Right renal pelvis (tissue), 4 donors: ENCODE measurements around the gene HSD11B1. TPM values are rescaled to one million over a fixed set of nuclear protein-coding genes. Genes with fewer than 3 reads are reported as not detected.
A peak's percentile ranks its signal among the peaks of the same experiment; 100 is the strongest.

ENCODE experiments used
- DNase-seq, 4 donors: peaks; one replicate each; pipeline ENCODE4 v3.0.0-alpha.2; 2013; ENCODE audit warnings: low read depth in 4 of 4, low spot score in 3 of 4, missing footprints in 1 of 4
- polyA plus RNA-seq, 4 donors: library from polyadenylated mRNA; unstranded; fragments of 120-200 nt; gene quantifications; one replicate each; pipeline ENCODE4 v1.2.1, GENCODE V29; 2013; ENCODE audit not compliant: insufficient read length in 4 of 4

The HSD11B1 gene
- polyA plus RNA-seq, 4 donors = 0.27 to 0.46 (median 0.34) TPM

GRCh38 chr1:209723756-209724693 is 19.4 kb downstream of the HSD11B1 start:
- no peak for DNase-seq

- DNase-seq = no peak
These were observed 22.6 kb downstream of the HSD11B1 start for GRCh38 chr1:209727286-209727685.

- no peak for DNase-seq
These were observed 23.1 kb downstream of the HSD11B1 start for GRCh38 chr1:209727785-209728184.

GRCh38 chr1:209728466-209728865 is 23.8 kb downstream of the HSD11B1 start:
- no peak for DNase-seq

- no peak for DNase-seq
These were observed 24.8 kb downstream of the HSD11B1 start for GRCh38 chr1:209729436-209729835.

- no peak for DNase-seq
These were observed 28.1 kb downstream of the HSD11B1 start for GRCh38 chr1:209732725-209733124.

GRCh38 chr1:209733409-209734192 is 29.0 kb downstream of the HSD11B1 start:
- no peak for DNase-seq

GRCh38 chr1:209736490-209737117 is 32.0 kb downstream of the HSD11B1 start:
- DNase-seq = no peak

- DNase-seq = no peak
These were observed 32.5 kb downstream of the HSD11B1 start for GRCh38 chr1:209737118-209737505.

GRCh38 chr1:209738270-209738669 is 33.6 kb downstream of the HSD11B1 start:
- DNase-seq = no peak

GRCh38 chr1:209741193-209741592 is 36.5 kb downstream of the HSD11B1 start:
- DNase-seq = no peak

GRCh38 chr1:209741889-209742288 is 37.2 kb downstream of the HSD11B1 start:
- no peak for DNase-seq

- no peak for DNase-seq
These were observed 37.9 kb downstream of the HSD11B1 start for GRCh38 chr1:209742409-209743144.

- DNase-seq = no peak
These were observed 38.5 kb downstream of the HSD11B1 start for GRCh38 chr1:209743145-209743482.

GRCh38 chr1:209746451-209747165 is 42.0 kb downstream of the HSD11B1 start:
- DNase-seq = no peak

- peak; percentile 60 to 71 (median 70) for DNase-seq
These were observed 43.1 kb downstream of the HSD11B1 start for GRCh38 chr1:209747580-209748262.

- DNase-seq = no peak
These were observed 44.0 kb downstream of the HSD11B1 start for GRCh38 chr1:209748620-209749019.

- no peak for DNase-seq
These were observed 44.6 kb downstream of the HSD11B1 start for GRCh38 chr1:209749205-209749604.

GRCh38 chr1:209749670-209750323 is 45.2 kb downstream of the HSD11B1 start:
- DNase-seq = no peak
